HepG2 (cell line): ENCODE results near the gene PIRT. TPM values are rescaled to one million over a fixed set of nuclear protein-coding genes. Genes with fewer than 3 reads are reported as not detected.

Experiments used
- ATAC-seq: fragments of 200-7000 bp; cut with Tn5 transposase; 3 replicates; pipeline ENCODE4 v1.9.1; 2020; ENCODE audit warnings: mild to moderate bottlenecking, moderate library complexity
- BruUV-seq: library from RNA; stranded (reverse); fragments of 400-500 nt; replicated peaks from 2 replicates; lab custom pipeline; 2021; lab: Mats Ljungman, UMichigan
- CTCF ChIA-PET: fragments of 300-600 bp; formaldehyde crosslinking; extraction: SDS; loops from one replicate; lab custom pipeline; 2021; ENCODE audit warnings: low total read pairs, inconsistent platforms, low intra/inter-chr PET ratio; lab: Yijun Ruan, JAX
- POLR2A ChIA-PET: fragments of 350-600 bp; sonication (Branson Sonifier 250); formaldehyde crosslinking; loops from one replicate; lab custom pipeline; 2020; ENCODE audit warnings: antibody characterized with exemption, inconsistent platforms; lab: Yijun Ruan, JAX
- DNase-seq: peaks from one replicate; pipeline ENCODE4 v3.0.0-alpha.2; 2015; ENCODE audit warnings: low spot score
- FAIRE-seq: peaks from 3 replicates; lab custom pipeline; 2011; peaks lifted over from hg19 to GRCh38; lab: Jason Lieb, UNC
- H2AFZ ChIP-seq: one replicate; pipeline ENCODE4 v1.6.1; 2011; ENCODE audit warnings: low read length, inconsistent platforms
- H3K27ac ChIP-seq: fragments of 300-600 bp; 3 replicates; pipeline ENCODE4 v1.8.0; 2011; ENCODE audit warnings: mixed run types, mild to moderate bottlenecking, mixed read lengths, low read length, inconsistent platforms; ENCODE audit not compliant: insufficient read depth; ENCODE audit errors: extremely low read length
- H3K27me3 ChIP-seq, 2 experiments: fragments of 200-600 bp in 1 of 2; 2 replicates in 1 of 2; 3 replicates in 1 of 2; pipeline versions ENCODE4 v1.6.0 to v1.8.0; 2011; ENCODE audit warnings: low read length in 2 of 2, mild to moderate bottlenecking in 2 of 2, moderate library complexity in 2 of 2, inconsistent platforms in 1 of 2; ENCODE audit not compliant: insufficient read depth in 2 of 2, control insufficient read depth in 1 of 2
- H3K36me3 ChIP-seq, 2 experiments: fragments of 200-600 bp in 1 of 2; replicated peaks in 1 of 2; 2 replicates in 1 of 2; 3 replicates in 1 of 2; pipeline versions ENCODE4 v1.5.1 to v1.8.0; 2011; ENCODE audit warnings: low read length in 2 of 2, inconsistent platforms in 1 of 2; ENCODE audit not compliant: insufficient read depth in 2 of 2, control insufficient read depth in 1 of 2
- H3K4me1 ChIP-seq: 2 replicates; pipeline ENCODE4 v1.5.1; 2012; ENCODE audit warnings: low read length, inconsistent platforms; ENCODE audit not compliant: insufficient read depth
- H3K4me2 ChIP-seq: 2 replicates; pipeline ENCODE4 v1.6.0; 2011; ENCODE audit warnings: low read depth, low read length, inconsistent platforms
- H3K4me3 ChIP-seq, 3 experiments: fragments of 200-600 bp in 1 of 3; sonication (generic), shearing (Covaris generic) in 1 of 3; replicated peaks in 1 of 3; 2 replicates each; pipeline ENCODE4 v1.5.1; 2011 to 2016; ENCODE audit warnings: low read length in 3 of 3, inconsistent platforms in 2 of 3, low read depth in 2 of 3, mild to moderate bottlenecking in 2 of 3, control low read depth in 1 of 3, mixed read lengths in 1 of 3; ENCODE audit not compliant: insufficient read depth in 1 of 3
- H3K79me2 ChIP-seq: one replicate; pipeline ENCODE4 v1.6.1; 2011; ENCODE audit warnings: low read length, inconsistent platforms; ENCODE audit not compliant: insufficient read depth
- H3K9ac ChIP-seq: 2 replicates; pipeline ENCODE4 v1.6.0; 2011; ENCODE audit warnings: mild to moderate bottlenecking, low read depth, low read length, inconsistent platforms; ENCODE audit not compliant: insufficient read depth
- H3K9me3 ChIP-seq: 2 replicates; pipeline ENCODE4 v1.5.1; 2012; ENCODE audit warnings: mild to moderate bottlenecking, low read length
- H4K20me1 ChIP-seq: 2 replicates; pipeline ENCODE4 v1.6.0; 2011; ENCODE audit warnings: inconsistent platforms, mild to moderate bottlenecking, low read length, moderate library complexity; ENCODE audit not compliant: insufficient read depth
- ATF7 ChIP-seq, 2 experiments: fragments of 450-650 bp in 1 of 2; sonication (generic) in 1 of 2; formaldehyde crosslinking in 1 of 2; IDR thresholded peaks; 2 replicates each; pipeline versions ENCODE4 v1.4.0 to v1.6.1; 2016 to 2020; ENCODE audit warnings: antibody characterized with exemption in 1 of 2, mild to moderate bottlenecking in 1 of 2, missing genetic modification reagents in 1 of 2
- ATF7-NPFF ChIP-seq: sonication (generic); formaldehyde crosslinking; IDR thresholded peaks from 2 replicates; pipeline ENCODE4 v1.8.1; 2023; ENCODE audit warnings: mild to moderate bottlenecking, low read depth, missing genetic modification reagents, moderate library complexity
- CBFB ChIP-seq: sonication (generic); formaldehyde crosslinking; IDR thresholded peaks from 2 replicates; pipeline ENCODE4 v1.4.0; 2020; ENCODE audit warnings: missing genetic modification reagents
- CERS6 ChIP-seq: sonication (generic); formaldehyde crosslinking; IDR thresholded peaks from 2 replicates; pipeline ENCODE4 v1.5.0; 2020; ENCODE audit warnings: missing genetic modification reagents
- CREBL2 ChIP-seq: sonication (generic); formaldehyde crosslinking; IDR thresholded peaks from 2 replicates; pipeline ENCODE4 v1.8.1; 2023; ENCODE audit warnings: missing genetic modification reagents, mild to moderate bottlenecking, borderline replicate concordance
- DR1 ChIP-seq: sonication (generic); formaldehyde crosslinking; IDR thresholded peaks from 2 replicates; pipeline ENCODE4 v1.8.0; 2021; ENCODE audit warnings: mild to moderate bottlenecking, missing genetic modification reagents, inconsistent platforms
- KDM3A ChIP-seq: IDR thresholded peaks from 2 replicates; pipeline ENCODE4 v1.6.1; 2018; ENCODE audit warnings: low read depth, missing compliant biosample characterization
- MAFK ChIP-seq, 2 experiments: IDR thresholded peaks in 1 of 2; conservative IDR thresholded peaks in 1 of 2; 2 replicates each; pipeline ENCODE4 v1.6.1; 2011; ENCODE audit warnings: improper control_type of control experiment in 2 of 2, low read length in 2 of 2
- NFKBIZ ChIP-seq: IDR thresholded peaks from 2 replicates; pipeline ENCODE4 v1.6.1; 2018; ENCODE audit warnings: missing genetic modification reagents, missing compliant biosample characterization
- SMYD3 ChIP-seq: sonication (generic); formaldehyde crosslinking; IDR thresholded peaks from 2 replicates; pipeline ENCODE4 v1.8.1; 2023; ENCODE audit warnings: mild to moderate bottlenecking, missing genetic modification reagents
- THRA ChIP-seq: sonication (generic); formaldehyde crosslinking; IDR thresholded peaks from 2 replicates; pipeline ENCODE4 v1.4.0; 2020; ENCODE audit warnings: missing genetic modification reagents, borderline replicate concordance
- THYN1 ChIP-seq: sonication (generic); formaldehyde crosslinking; IDR thresholded peaks from 2 replicates; pipeline ENCODE4 v1.8.1; 2023; ENCODE audit warnings: low read depth, mild to moderate bottlenecking, moderate library complexity, missing genetic modification reagents, borderline replicate concordance
- UBTF ChIP-seq: sonication (generic); formaldehyde crosslinking; IDR thresholded peaks from 2 replicates; pipeline ENCODE4 v1.4.0; 2020; ENCODE audit warnings: mild to moderate bottlenecking, missing genetic modification reagents
- ZFP82 ChIP-seq: sonication (generic); formaldehyde crosslinking; IDR thresholded peaks from 2 replicates; pipeline ENCODE4 v1.5.1; 2020; ENCODE audit warnings: mild to moderate bottlenecking, missing genetic modification reagents, borderline replicate concordance
- ZKSCAN5 ChIP-seq: sonication (generic); formaldehyde crosslinking; IDR thresholded peaks from 2 replicates; pipeline ENCODE4 v1.5.1; 2020; ENCODE audit warnings: mild to moderate bottlenecking, missing genetic modification reagents
- ZNF530 ChIP-seq: sonication (generic); formaldehyde crosslinking; IDR thresholded peaks from 2 replicates; pipeline ENCODE4 v1.5.0; 2020; ENCODE audit warnings: low read depth, mild to moderate bottlenecking, missing genetic modification reagents
- WGBS: methylation state at CpG from one replicate; pipeline ENCODE4 v1.1.6; 2017; ENCODE audit warnings: low lambda C conversion rate; 5-methylcytosine and 5-hydroxymethylcytosine counted together
- in situ Hi-C: cut with HindIII; loops from 2 replicates; pipeline ENCODE4 v1.10.0; 2017; ENCODE audit warnings: low pct_unique_long_range_greater_than_20kb; ENCODE audit not compliant: extremely low pct_ligation_motif_present
- intact Hi-C: fragments of 100-400 bp; cut with micrococcal nuclease; formaldehyde crosslinking; loops from one replicate; pipeline ENCODE4 v1.10.0; 2022; ENCODE audit not compliant: unreplicated experiment
- polyA plus RNA-seq, 8 experiments: library from polyadenylated mRNA; depleted of rRNA in 3 of 8; stranded (reverse) in 7 of 8; unstranded in 1 of 8; fragments of >200 nt; fragmentation: Illumina TruSeq in 4 of 8; extraction: Trizol in 4 of 8; gene quantifications; 2 replicates each; pipeline versions ENCODE4 v1.2.1 to v1.2.3, GENCODE V29; 2011 to 2016; ENCODE audit warnings: low read depth in 4 of 8, missing spikeins in 1 of 8, mixed read lengths in 1 of 8; ENCODE audit not compliant: insufficient read depth in 1 of 8
- total RNA-seq, 5 experiments: library from RNA; depleted of rRNA; stranded (reverse); fragments of >200 nt; fragmentation: Illumina TruSeq; extraction: Trizol; gene quantifications; 2 replicates each; pipeline ENCODE4 v1.2.3, GENCODE V29; 2016; ENCODE audit warnings: low read depth in 1 of 5
- TF ChIP-seq, protein P1 (sequence below): sonication (generic); formaldehyde crosslinking; IDR thresholded peaks from 2 replicates; pipeline ENCODE4 v1.5.0; 2020; ENCODE audit warnings: mild to moderate bottlenecking, missing genetic modification reagents, moderate library complexity

Gene PIRT
- total and polyA plus RNA-seq, 2 of the 13 experiments (the other 11 are each of a cell fraction or from before 2014, with no cell fraction given) = not detected

GRCh38 chr17:10777131-10777807 lies 60.6 kb downstream of the PIRT start:
- CTCF ChIA-PET = no interaction called here
- Histone ChIP-seq H3K4me1 (peaks cover 29% of the 10 kb centered on the region), H3K9me3 (peaks cover 6% of the 10 kb centered on the region), H3K27ac (no peak overlapping the region), H3K9ac (no peak overlapping the region), H3K4me2 (no peak overlapping the region), H2AFZ (no peak overlapping the region), H4K20me1 (no peaks in the 10 kb centered on the region), H3K79me2 (no peaks in the 10 kb centered on the region), H3K4me3 (no peak overlapping the region), H3K36me3 (no peaks in the 10 kb centered on the region), H3K27me3 (no peaks in the 10 kb centered on the region)
- BruUV-seq = no TSS peak
- intact Hi-C loops = no loop called here
- in situ Hi-C loops = no loop called here
- ATAC-seq (no peak), FAIRE-seq (no peak), DNase-seq (no peak)
- POLR2A ChIA-PET = no interaction called here
- WGBS = 61% methylated on average over 11 of the region's 11 CpGs
- TF ChIP-seq ATF7 (IDR thresholded peaks at IDR 0.05) = no peak
- TF ChIP-seq ATF7 (CRISPR knock-in tag; IDR thresholded peaks at IDR 0.05) = no peak
- TF ChIP-seq DR1 (CRISPR knock-in tag) = no peak
- no peak for TF ChIP-seq CREBL2 (CRISPR knock-in tag)
- TF ChIP-seq ZFP82 (CRISPR knock-in tag) = no peak
- TF ChIP-seq, protein P1, sequence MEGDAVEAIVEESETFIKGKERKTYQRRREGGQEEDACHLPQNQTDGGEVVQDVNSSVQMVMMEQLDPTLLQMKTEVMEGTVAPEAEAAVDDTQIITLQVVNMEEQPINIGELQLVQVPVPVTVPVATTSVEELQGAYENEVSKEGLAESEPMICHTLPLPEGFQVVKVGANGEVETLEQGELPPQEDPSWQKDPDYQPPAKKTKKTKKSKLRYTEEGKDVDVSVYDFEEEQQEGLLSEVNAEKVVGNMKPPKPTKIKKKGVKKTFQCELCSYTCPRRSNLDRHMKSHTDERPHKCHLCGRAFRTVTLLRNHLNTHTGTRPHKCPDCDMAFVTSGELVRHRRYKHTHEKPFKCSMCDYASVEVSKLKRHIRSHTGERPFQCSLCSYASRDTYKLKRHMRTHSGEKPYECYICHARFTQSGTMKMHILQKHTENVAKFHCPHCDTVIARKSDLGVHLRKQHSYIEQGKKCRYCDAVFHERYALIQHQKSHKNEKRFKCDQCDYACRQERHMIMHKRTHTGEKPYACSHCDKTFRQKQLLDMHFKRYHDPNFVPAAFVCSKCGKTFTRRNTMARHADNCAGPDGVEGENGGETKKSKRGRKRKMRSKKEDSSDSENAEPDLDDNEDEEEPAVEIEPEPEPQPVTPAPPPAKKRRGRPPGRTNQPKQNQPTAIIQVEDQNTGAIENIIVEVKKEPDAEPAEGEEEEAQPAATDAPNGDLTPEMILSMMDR = no peak
- no peak for TF ChIP-seq NFKBIZ (CRISPR knock-in tag)
- TF ChIP-seq ZNF530 (CRISPR knock-in tag) = no peak
- no peak for TF ChIP-seq UBTF (CRISPR knock-in tag)
- TF ChIP-seq KDM3A (CRISPR knock-in tag) = no peak
- TF ChIP-seq SMYD3 (CRISPR knock-in tag) = no peak
- no peak for TF ChIP-seq CBFB (CRISPR knock-in tag)
- no peak for TF ChIP-seq THRA (CRISPR knock-in tag)
- TF ChIP-seq THYN1 = no peak
- TF ChIP-seq ZKSCAN5 (CRISPR knock-in tag) = no peak
- TF ChIP-seq ATF7-NPFF (CRISPR knock-in tag) = no peak
- TF ChIP-seq CERS6 (CRISPR knock-in tag) = no peak
- no peak for TF ChIP-seq MAFK (conservative IDR thresholded peaks at IDR 0.05 in 1 of 2, IDR thresholded peaks at IDR 0.05 in 1 of 2; ENCODE audit: low read length in 2 of 2)
